HepG2 (cell line): ENCODE measurements around the gene C2orf80. TPM values are rescaled to one million over a fixed set of nuclear protein-coding genes. Genes with fewer than 3 reads are reported as not detected.
A peak's percentile ranks its signal among the peaks of the same experiment; 100 is the strongest.

Experiments
- ATAC-seq: fragments of 200-7000 bp; cut with Tn5 transposase; 3 replicates; pipeline ENCODE4 v1.9.1; 2020; ENCODE audit warnings: mild to moderate bottlenecking, moderate library complexity
- BruUV-seq: library from RNA; stranded (reverse); fragments of 400-500 nt; replicated peaks from 2 replicates; lab custom pipeline; 2021; lab: Mats Ljungman, UMichigan
- CTCF ChIA-PET: fragments of 300-600 bp; formaldehyde crosslinking; extraction: SDS; loops from one replicate; lab custom pipeline; 2021; ENCODE audit warnings: low total read pairs, inconsistent platforms, low intra/inter-chr PET ratio; lab: Yijun Ruan, JAX
- POLR2A ChIA-PET: fragments of 350-600 bp; sonication (Branson Sonifier 250); formaldehyde crosslinking; loops from one replicate; lab custom pipeline; 2020; ENCODE audit warnings: antibody characterized with exemption, inconsistent platforms; lab: Yijun Ruan, JAX
- DNase-seq: peaks from one replicate; pipeline ENCODE4 v3.0.0-alpha.2; 2015; ENCODE audit warnings: low spot score
- FAIRE-seq: peaks from 3 replicates; lab custom pipeline; 2011; peaks lifted over from hg19 to GRCh38; lab: Jason Lieb, UNC
- H2AFZ ChIP-seq: one replicate; pipeline ENCODE4 v1.6.1; 2011; ENCODE audit warnings: low read length, inconsistent platforms
- H3K27ac ChIP-seq: fragments of 300-600 bp; 3 replicates; pipeline ENCODE4 v1.8.0; 2011; ENCODE audit warnings: mixed run types, mild to moderate bottlenecking, mixed read lengths, low read length, inconsistent platforms; ENCODE audit not compliant: insufficient read depth; ENCODE audit errors: extremely low read length
- H3K27me3 ChIP-seq, 2 experiments: fragments of 200-600 bp in 1 of 2; 2 replicates in 1 of 2; 3 replicates in 1 of 2; pipeline versions ENCODE4 v1.6.0 to v1.8.0; 2011; ENCODE audit warnings: low read length in 2 of 2, mild to moderate bottlenecking in 2 of 2, moderate library complexity in 2 of 2, inconsistent platforms in 1 of 2; ENCODE audit not compliant: insufficient read depth in 2 of 2, control insufficient read depth in 1 of 2
- H3K36me3 ChIP-seq, 2 experiments: fragments of 200-600 bp in 1 of 2; replicated peaks in 1 of 2; 2 replicates in 1 of 2; 3 replicates in 1 of 2; pipeline versions ENCODE4 v1.5.1 to v1.8.0; 2011; ENCODE audit warnings: low read length in 2 of 2, inconsistent platforms in 1 of 2; ENCODE audit not compliant: insufficient read depth in 2 of 2, control insufficient read depth in 1 of 2
- H3K4me1 ChIP-seq: 2 replicates; pipeline ENCODE4 v1.5.1; 2012; ENCODE audit warnings: low read length, inconsistent platforms; ENCODE audit not compliant: insufficient read depth
- H3K4me2 ChIP-seq: 2 replicates; pipeline ENCODE4 v1.6.0; 2011; ENCODE audit warnings: low read depth, low read length, inconsistent platforms
- H3K4me3 ChIP-seq, 3 experiments: fragments of 200-600 bp in 1 of 3; sonication (generic), shearing (Covaris generic) in 1 of 3; replicated peaks in 1 of 3; 2 replicates each; pipeline ENCODE4 v1.5.1; 2011 to 2016; ENCODE audit warnings: low read length in 3 of 3, inconsistent platforms in 2 of 3, low read depth in 2 of 3, mild to moderate bottlenecking in 2 of 3, control low read depth in 1 of 3, mixed read lengths in 1 of 3; ENCODE audit not compliant: insufficient read depth in 1 of 3
- H3K79me2 ChIP-seq: one replicate; pipeline ENCODE4 v1.6.1; 2011; ENCODE audit warnings: low read length, inconsistent platforms; ENCODE audit not compliant: insufficient read depth
- H3K9ac ChIP-seq: 2 replicates; pipeline ENCODE4 v1.6.0; 2011; ENCODE audit warnings: mild to moderate bottlenecking, low read depth, low read length, inconsistent platforms; ENCODE audit not compliant: insufficient read depth
- H3K9me3 ChIP-seq: 2 replicates; pipeline ENCODE4 v1.5.1; 2012; ENCODE audit warnings: mild to moderate bottlenecking, low read length
- H4K20me1 ChIP-seq: 2 replicates; pipeline ENCODE4 v1.6.0; 2011; ENCODE audit warnings: inconsistent platforms, mild to moderate bottlenecking, low read length, moderate library complexity; ENCODE audit not compliant: insufficient read depth
- ATF7 ChIP-seq, 2 experiments: fragments of 450-650 bp in 1 of 2; sonication (generic) in 1 of 2; formaldehyde crosslinking in 1 of 2; IDR thresholded peaks; 2 replicates each; pipeline versions ENCODE4 v1.4.0 to v1.6.1; 2016 to 2020; ENCODE audit warnings: antibody characterized with exemption in 1 of 2, mild to moderate bottlenecking in 1 of 2, missing genetic modification reagents in 1 of 2
- FUBP1 ChIP-seq: sonication (generic); formaldehyde crosslinking; IDR thresholded peaks from 2 replicates; pipeline ENCODE4 v1.5.1; 2020; ENCODE audit warnings: missing genetic modification reagents, mild to moderate bottlenecking, borderline replicate concordance
- HHEX ChIP-seq: IDR thresholded peaks from 2 replicates; pipeline ENCODE4 v1.6.1; 2016; ENCODE audit warnings: control low read depth
- IRX3 ChIP-seq: sonication (generic); formaldehyde crosslinking; IDR thresholded peaks from 2 replicates; pipeline ENCODE4 v1.8.1; 2023; ENCODE audit warnings: mild to moderate bottlenecking, low read depth, missing genetic modification reagents, borderline replicate concordance
- JUN ChIP-seq: sonication (generic); formaldehyde crosslinking; IDR thresholded peaks from 2 replicates; pipeline ENCODE4 v1.4.0; 2020; ENCODE audit warnings: mild to moderate bottlenecking, missing genetic modification reagents
- KLF13 ChIP-seq: sonication (generic); formaldehyde crosslinking; IDR thresholded peaks from 2 replicates; pipeline ENCODE4 v1.4.0; 2020; ENCODE audit warnings: mild to moderate bottlenecking, missing genetic modification reagents
- MAFF ChIP-seq: IDR thresholded peaks from 2 replicates; pipeline ENCODE4 v1.6.1; 2011; ENCODE audit warnings: low read depth, low read length, improper control_type of control experiment
- MAFK ChIP-seq, 2 experiments: IDR thresholded peaks in 1 of 2; conservative IDR thresholded peaks in 1 of 2; 2 replicates each; pipeline ENCODE4 v1.6.1; 2011; ENCODE audit warnings: improper control_type of control experiment in 2 of 2, low read length in 2 of 2
- MEF2D ChIP-seq: sonication (generic); formaldehyde crosslinking; IDR thresholded peaks from 2 replicates; pipeline ENCODE4 v1.5.1; 2020; ENCODE audit warnings: mild to moderate bottlenecking, missing genetic modification reagents
- SIN3A ChIP-seq: IDR thresholded peaks from 2 replicates; pipeline ENCODE4 v1.6.1; 2011; ENCODE audit warnings: low read depth, mild to moderate bottlenecking, control low read depth, low read length, borderline replicate concordance
- ZBTB26 ChIP-seq: IDR thresholded peaks from 2 replicates; pipeline ENCODE4 v1.6.1; 2016; ENCODE audit warnings: missing compliant biosample characterization, missing genetic modification reagents, borderline replicate concordance
- ZBTB46 ChIP-seq: sonication (generic); formaldehyde crosslinking; IDR thresholded peaks from 2 replicates; pipeline ENCODE4 v1.4.0; 2020; ENCODE audit warnings: mild to moderate bottlenecking, missing genetic modification reagents, borderline replicate concordance
- ZNF205 ChIP-seq: IDR thresholded peaks from 2 replicates; pipeline ENCODE4 v1.6.1; 2018; ENCODE audit warnings: missing biosample characterization, missing genetic modification reagents
- ZNF552 ChIP-seq: sonication (generic); formaldehyde crosslinking; IDR thresholded peaks from 2 replicates; pipeline ENCODE4 v1.9.0; 2022; ENCODE audit warnings: missing genetic modification reagents, mild to moderate bottlenecking, borderline replicate concordance
- ZNF570 ChIP-seq: sonication (generic); formaldehyde crosslinking; IDR thresholded peaks from 2 replicates; pipeline ENCODE4 v1.4.0; 2020; ENCODE audit warnings: mild to moderate bottlenecking, missing genetic modification reagents, borderline replicate concordance
- ZNF770 ChIP-seq: sonication (generic); formaldehyde crosslinking; IDR thresholded peaks from 2 replicates; pipeline ENCODE4 v1.5.0; 2020; ENCODE audit warnings: mild to moderate bottlenecking, missing genetic modification reagents
- ZNF788 ChIP-seq: sonication (generic); formaldehyde crosslinking; IDR thresholded peaks from 2 replicates; pipeline ENCODE4 v1.5.0; 2020; ENCODE audit warnings: mild to moderate bottlenecking, missing genetic modification reagents, borderline replicate concordance
- ZSCAN25 ChIP-seq: sonication (generic); formaldehyde crosslinking; IDR thresholded peaks from 2 replicates; pipeline ENCODE4 v1.8.0; 2022; ENCODE audit warnings: mild to moderate bottlenecking, missing genetic modification reagents
- WGBS: methylation state at CpG from one replicate; pipeline ENCODE4 v1.1.6; 2017; ENCODE audit warnings: low lambda C conversion rate; 5-methylcytosine and 5-hydroxymethylcytosine counted together
- in situ Hi-C: cut with HindIII; loops from 2 replicates; pipeline ENCODE4 v1.10.0; 2017; ENCODE audit warnings: low pct_unique_long_range_greater_than_20kb; ENCODE audit not compliant: extremely low pct_ligation_motif_present
- intact Hi-C: fragments of 100-400 bp; cut with micrococcal nuclease; formaldehyde crosslinking; loops from one replicate; pipeline ENCODE4 v1.10.0; 2022; ENCODE audit not compliant: unreplicated experiment
- polyA plus RNA-seq, 8 experiments: library from polyadenylated mRNA; depleted of rRNA in 3 of 8; stranded (reverse) in 7 of 8; unstranded in 1 of 8; fragments of >200 nt; fragmentation: Illumina TruSeq in 4 of 8; extraction: Trizol in 4 of 8; gene quantifications; 2 replicates each; pipeline versions ENCODE4 v1.2.1 to v1.2.3, GENCODE V29; 2011 to 2016; ENCODE audit warnings: low read depth in 4 of 8, missing spikeins in 1 of 8, mixed read lengths in 1 of 8; ENCODE audit not compliant: insufficient read depth in 1 of 8
- total RNA-seq, 5 experiments: library from RNA; depleted of rRNA; stranded (reverse); fragments of >200 nt; fragmentation: Illumina TruSeq; extraction: Trizol; gene quantifications; 2 replicates each; pipeline ENCODE4 v1.2.3, GENCODE V29; 2016; ENCODE audit warnings: low read depth in 1 of 5

Gene C2orf80
- total and polyA plus RNA-seq, 2 of the 13 experiments (the other 11 are each of a cell fraction or from before 2014, with no cell fraction given): not detected

- peak; percentile 5; the same call in 2 of the 3 replicates for ATAC-seq
- Histone ChIP-seq H3K4me2 (peak overlapping the region; percentile 48), H3K27me3 (peaks cover 0 to 12% of the 10 kb centered on the region in 2 experiments; a peak in 2 of 5 replicates), H3K4me3 (0 out of 6 replicates have a peak overlapping the region, but pooled peaks of 1 of the 3 experiments have one; percentile 16), H3K27ac (no peak overlapping the region), H3K79me2 (no peaks in the 10 kb centered on the region), H3K9me3 (no peaks in the 10 kb centered on the region), H3K4me1 (peaks cover 41% of the 10 kb centered on the region), H3K9ac (no peak overlapping the region)
- BruUV-seq: no TSS peak
- no peak for FAIRE-seq
- intact Hi-C loops: no loop called here
- DNase-seq: no peak
- TF ChIP-seq IRX3 (CRISPR knock-in tag) (no peak), MAFF (peak; percentile 37), JUN (CRISPR knock-in tag) (no peak), MAFK (conservative IDR thresholded peaks at IDR 0.05 in 1 of 2, IDR thresholded peaks at IDR 0.05 in 1 of 2; ENCODE audit: low read length in 2 of 2) (peak; percentile 39 to 58; a peak in 2 of 4 replicates), ATF7 (IDR thresholded peaks at IDR 0.05) (no peak), ATF7 (CRISPR knock-in tag; IDR thresholded peaks at IDR 0.05) (no peak), KLF13 (CRISPR knock-in tag) (no peak), ZNF570 (CRISPR knock-in tag) (no peak), ZNF770 (CRISPR knock-in tag) (0 out of 2 replicates have a peak, but pooled peaks have one; percentile 7), SIN3A (no peak), ZBTB26 (CRISPR knock-in tag) (no peak), ZNF788 (CRISPR knock-in tag) (no peak), FUBP1 (CRISPR knock-in tag) (no peak), ZNF205 (CRISPR knock-in tag) (no peak), ZNF552 (CRISPR knock-in tag) (no peak), ZBTB46 (CRISPR knock-in tag) (no peak), ZSCAN25 (CRISPR knock-in tag) (no peak), HHEX (no peak), MEF2D (0 out of 2 replicates have a peak, but pooled peaks have one; percentile 34)
- TF ChIP-seq, all 625 proteins: peak for 4
- ChIA-PET CTCF (no interaction called here), POLR2A (interaction anchor here (2.1 kb wide), 1 partner anchor 80 kb away, joined by 10 read pairs; the partner anchor contains the start of gene IDH1)
- no peaks in the 10 kb centered on the region for H3K36me3 ChIP-seq
- 41% methylated on average over 9 of the region's 9 CpGs for WGBS
- in situ Hi-C loops: no loop called here
- H2AFZ ChIP-seq: peak overlapping the region; percentile 62
- no peaks in the 10 kb centered on the region for H4K20me1 ChIP-seq
Measured at GRCh38 chr2:208174144-208174543, 15.7 kb downstream of the C2orf80 start.
